IMR-90 (cell line): ENCODE results near the gene LYRM4. TPM values are rescaled to one million over a fixed set of nuclear protein-coding genes. Genes with fewer than 3 reads are reported as not detected.
A peak's percentile ranks its signal among the peaks of the same experiment; 100 is the strongest.

Source experiments
- ATAC-seq: fragments of 200-7000 bp; cut with Tn5 transposase; 2 replicates; pipeline ENCODE4 v1.9.1; 2020; ENCODE audit warnings: low read depth, mild to moderate bottlenecking, moderate library complexity
- BruUV-seq: library from RNA; stranded (reverse); fragments of 400-500 nt; replicated peaks from 2 replicates; lab custom pipeline; 2021; lab: Mats Ljungman, UMichigan
- CTCF ChIA-PET: fragments of 300-600 bp; formaldehyde crosslinking; extraction: SDS; loops from one replicate; lab custom pipeline; 2021; ENCODE audit warnings: antibody characterized with exemption; lab: Yijun Ruan, JAX
- POLR2A ChIA-PET: fragments of 300-600 bp; sonication (Branson Sonifier 250); formaldehyde crosslinking; loops from one replicate; lab custom pipeline; 2022; ENCODE audit warnings: antibody characterized with exemption; ENCODE audit not compliant: unreplicated experiment; lab: Charles Lee
- DNase-seq: peaks from one replicate; pipeline ENCODE4 v3.0.0; 2013
- H2AFZ ChIP-seq: replicated peaks from 2 replicates; pipeline ENCODE3; 2013; ENCODE audit warnings: low read length, mild to moderate bottlenecking; ENCODE audit not compliant: poor library complexity
- H2AK5ac ChIP-seq: 2 replicates; pipeline ENCODE4 v1.6.1; 2013; ENCODE audit warnings: low read depth, low read length, inconsistent platforms
- H2AK9ac ChIP-seq: replicated peaks from 2 replicates; pipeline ENCODE3; 2013; ENCODE audit warnings: mild to moderate bottlenecking, low read depth, low read length, moderate library complexity; ENCODE audit not compliant: poor library complexity
- H2BK120ac ChIP-seq: 2 replicates; pipeline ENCODE4 v1.6.1; 2013; ENCODE audit warnings: low read depth, low read length, inconsistent platforms
- H2BK15ac ChIP-seq: 3 replicates; pipeline ENCODE4 v1.6.1; 2013; ENCODE audit warnings: low read depth, low read length, inconsistent platforms
- H2BK20ac ChIP-seq: 2 replicates; pipeline ENCODE4 v1.6.1; 2013; ENCODE audit warnings: low read depth, mild to moderate bottlenecking, inconsistent platforms, low read length, moderate library complexity
- H2BK5ac ChIP-seq: 2 replicates; pipeline ENCODE4 v1.6.1; 2013; ENCODE audit warnings: mild to moderate bottlenecking, low read depth, low read length, inconsistent platforms; ENCODE audit not compliant: poor library complexity, severe bottlenecking
- H3K14ac ChIP-seq: replicated peaks from 2 replicates; pipeline ENCODE4 v1.6.1; 2013; ENCODE audit warnings: low read depth, low read length, inconsistent platforms
- H3K18ac ChIP-seq: 2 replicates; pipeline ENCODE4 v1.6.1; 2013; ENCODE audit warnings: low read depth, low read length, control low read depth
- H3K23ac ChIP-seq: 2 replicates; pipeline ENCODE4 v1.6.1; 2013; ENCODE audit warnings: low read depth, low read length, inconsistent platforms
- H3K27ac ChIP-seq: 2 replicates; pipeline ENCODE4 v1.5.1; 2013; ENCODE audit warnings: mild to moderate bottlenecking, control low read depth, low read length; ENCODE audit not compliant: insufficient read depth
- H3K27me3 ChIP-seq: 2 replicates; pipeline ENCODE4 v1.6.1; 2013; ENCODE audit warnings: low read length; ENCODE audit not compliant: control insufficient read depth, insufficient read depth
- H3K36me3 ChIP-seq: 2 replicates; pipeline ENCODE4 v1.6.1; 2013; ENCODE audit warnings: low read length, mixed read lengths; ENCODE audit not compliant: control insufficient read depth, insufficient read depth
- H3K4ac ChIP-seq: 2 replicates; pipeline ENCODE4 v1.6.1; 2013; ENCODE audit warnings: low read depth, low read length, inconsistent platforms
- H3K4me1 ChIP-seq: 2 replicates; pipeline ENCODE4 v1.6.1; 2013; ENCODE audit warnings: low read length, mixed read lengths; ENCODE audit not compliant: control insufficient read depth, insufficient read depth
- H3K4me2 ChIP-seq: 2 replicates; pipeline ENCODE4 v1.6.1; 2013; ENCODE audit warnings: low read depth, mild to moderate bottlenecking, control low read depth, low read length, moderate library complexity
- H3K4me3 ChIP-seq: 2 replicates; pipeline ENCODE4 v1.5.1; 2013; ENCODE audit warnings: low read depth, mild to moderate bottlenecking, control low read depth, low read length, moderate library complexity; ENCODE audit not compliant: insufficient read depth
- H3K56ac ChIP-seq: 2 replicates; pipeline ENCODE4 v1.6.1; 2013; ENCODE audit warnings: low read length, inconsistent platforms; ENCODE audit not compliant: insufficient read depth; ENCODE audit errors: extremely low read depth
- H3K79me1 ChIP-seq, 2 experiments: 2 replicates each; pipeline ENCODE4 v1.6.1; 2013; ENCODE audit warnings: low read length in 2 of 2, inconsistent platforms in 1 of 2, low read depth in 1 of 2
- H3K9ac ChIP-seq: 2 replicates; pipeline ENCODE4 v1.6.1; 2013; ENCODE audit warnings: low read depth, low read length, control low read depth
- H3K9me1 ChIP-seq: 2 replicates; pipeline ENCODE4 v1.6.1; 2013; ENCODE audit warnings: low read length, inconsistent platforms; ENCODE audit not compliant: insufficient read depth
- H3K9me3 ChIP-seq: 2 replicates; pipeline ENCODE4 v1.6.1; 2013; ENCODE audit warnings: low read length; ENCODE audit not compliant: control insufficient read depth, insufficient read depth
- H4K20me1 ChIP-seq: 2 replicates; pipeline ENCODE4 v1.6.1; 2013; ENCODE audit warnings: low read length, inconsistent platforms; ENCODE audit not compliant: insufficient read depth
- H4K5ac ChIP-seq: 2 replicates; pipeline ENCODE4 v1.6.1; 2013; ENCODE audit warnings: mild to moderate bottlenecking, low read depth, low read length, control low read depth
- H4K8ac ChIP-seq, 2 experiments: 2 replicates each; pipeline ENCODE4 v1.6.1; 2013; ENCODE audit warnings: low read depth in 2 of 2, low read length in 2 of 2, control low read depth in 1 of 2, inconsistent platforms in 1 of 2
- H4K91ac ChIP-seq: 2 replicates; pipeline ENCODE4 v1.6.1; 2013; ENCODE audit warnings: low read depth, low read length, inconsistent platforms; ENCODE audit not compliant: insufficient read depth
- CEBPB ChIP-seq: IDR thresholded peaks from 2 replicates; pipeline ENCODE4 v1.6.1; 2012; ENCODE audit warnings: low read depth, low read length, improper control_type of control experiment
- MXI1 ChIP-seq: IDR thresholded peaks from 2 replicates; pipeline ENCODE4 v1.6.1; 2012; ENCODE audit warnings: low read depth, mild to moderate bottlenecking, low read length, moderate library complexity, borderline replicate concordance
- WGBS, 2 experiments: methylation state at CpG; one replicate each; pipeline versions ENCODE4 v1.1.5 to v1.1.7; 2013; ENCODE audit warnings: missing lambda C conversion rate in 2 of 2; ENCODE audit not compliant: insufficient read length in 1 of 2; ENCODE audit errors: extremely low coverage in 2 of 2; 5-methylcytosine and 5-hydroxymethylcytosine counted together
- dilution Hi-C: fragments of 300-500 bp; cut with HindIII; formaldehyde crosslinking; loops from one replicate; pipeline ENCODE4 v1.14.3; 2018; ENCODE audit warnings: low sequenced_read_pairs; ENCODE audit not compliant: unreplicated experiment
- in situ Hi-C: fragments of 300-500 bp; cut with MboI; formaldehyde crosslinking; loops from 3 replicates; pipeline ENCODE4 v1.14.3; 2019; ENCODE audit warnings: low sequenced_read_pairs, inconsistent platforms, mixed read lengths
- intact Hi-C: fragments of 100-400 bp; cut with micrococcal nuclease; formaldehyde crosslinking; loops from 2 replicates; pipeline ENCODE4 v1.10.0; 2022
- polyA plus RNA-seq, 3 experiments: library from polyadenylated mRNA; depleted of rRNA; stranded (reverse); fragments of >200 nt; gene quantifications; 2 replicates each; pipeline ENCODE4 v1.2.3, GENCODE V29; 2012; ENCODE audit warnings: low replicate concordance in 1 of 3
- total RNA-seq: library from RNA; depleted of rRNA; stranded (reverse); fragments of >200 nt; gene quantifications from 2 replicates; pipeline ENCODE4 v1.2.3, GENCODE V29; 2012

LYRM4 gene
- total and polyA plus RNA-seq, 2 of the 4 experiments (the other 2 are of a cell fraction): 11.5 to 26.6 TPM

DNA sequence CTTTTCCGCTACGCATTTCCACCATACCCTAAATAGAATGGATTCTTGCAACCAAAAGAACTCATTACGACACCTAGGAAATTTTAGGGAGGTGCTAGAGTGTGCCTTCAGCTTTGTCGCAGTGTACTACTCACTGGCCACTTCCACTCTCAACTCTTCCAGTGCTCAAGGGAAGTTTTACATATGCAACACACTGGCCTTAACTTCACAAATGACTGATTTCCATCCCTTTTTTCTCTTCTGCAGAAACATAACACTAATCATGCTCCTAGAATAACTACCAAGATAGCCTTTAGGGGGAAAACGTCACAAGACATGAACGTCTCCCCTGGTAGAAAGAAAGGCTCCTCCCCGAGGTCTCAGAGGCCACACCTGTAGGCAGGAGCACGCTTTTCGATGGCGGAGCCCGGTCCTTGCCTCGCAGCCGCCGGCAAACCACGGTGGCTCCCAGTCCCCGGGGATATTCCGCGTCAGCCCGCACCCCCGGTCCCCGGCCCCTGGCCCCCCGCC is 584 bp downstream of the LYRM4 start:
- POLR2A ChIA-PET: interaction anchor here (0.6 kb wide), 1 partner anchor 32 kb away, joined by 6 read pairs; no protein-coding TSS in a partner anchor

More for the DNA sequence above, 584 bp downstream of the LYRM4 start:
- no peaks in the 10 kb centered on the region for H3K9me3 ChIP-seq
- H2AFZ ChIP-seq: peak overlapping the region; percentile 87
- BruUV-seq: no TSS peak
- H4K91ac ChIP-seq: no peak overlapping the region; the same call in 1 of the 2 replicates
- no peak overlapping the region for H2BK20ac ChIP-seq
- peak overlapping the region; percentile 83 for H3K23ac ChIP-seq
- H3K4me1 ChIP-seq: no peaks in the 10 kb centered on the region
- peak overlapping the region; percentile 89 for H3K4me3 ChIP-seq
- no peaks in the 10 kb centered on the region for H4K20me1 ChIP-seq
- in situ Hi-C loops (no loop called here), dilution Hi-C loops (no loop called here), intact Hi-C loops (loop anchor here (2.0 to 5.0 kb wide), 3 partner anchors 117 to 142 kb away; no protein-coding TSS in a partner anchor)
- H3K18ac ChIP-seq: no peak overlapping the region
- H3K9ac ChIP-seq: peak overlapping the region; percentile 69
- peak overlapping the region; percentile 80 for H3K14ac ChIP-seq
- peak overlapping the region; percentile 66; the same call in 1 of the 2 replicates for H3K56ac ChIP-seq
- TF ChIP-seq MXI1 (peak; percentile 88; the same call in 1 of the 2 replicates), CEBPB (no peak)
- H3K4ac ChIP-seq: peak overlapping the region; percentile 24; the same call in 1 of the 2 replicates
- peaks cover 2% of the 10 kb centered on the region; the same call in 1 of the 2 replicates for H3K9me1 ChIP-seq
- CTCF ChIA-PET: no interaction called here
- H2BK15ac ChIP-seq: 0 out of 3 replicates have a peak overlapping the region, but pooled peaks have one; percentile 41
- H3K27me3 ChIP-seq: no peaks in the 10 kb centered on the region
- DNase-seq: peak; percentile 39
- H2AK9ac ChIP-seq: no peak overlapping the region
- 0% methylated on average over 4 of the region's 22 CpGs; no CpG with 5 or more reads in 1 of the 2 experiments for WGBS, 2 experiments
- H4K5ac ChIP-seq: peak overlapping the region; percentile 56
- 0 out of 2 replicates have a peak overlapping the region, but pooled peaks have one; percentile 9 for H2BK120ac ChIP-seq
- H3K4me2 ChIP-seq: peak overlapping the region; percentile 96
- peak overlapping the region; percentile 86 to 97 for H4K8ac ChIP-seq
- no peak overlapping the region for H3K27ac ChIP-seq
- no peaks in the 10 kb centered on the region for H3K36me3 ChIP-seq
- peak; percentile 33 for ATAC-seq
- peak overlapping the region; percentile 44 for H2BK5ac ChIP-seq
- peaks cover 22 to 36% of the 10 kb centered on the region in 2 experiments for H3K79me1 ChIP-seq
- peak overlapping the region; percentile 10; the same call in 1 of the 2 replicates for H2AK5ac ChIP-seq
